ENCODE measurements around the gene SLC29A2. TPM values are rescaled to one million over a fixed set of nuclear protein-coding genes. Genes with fewer than 3 reads are reported as not detected.
A peak's percentile ranks its signal among the peaks of the same experiment; 100 is the strongest.

The SLC29A2 gene
- total RNA-seq, 1 experiment from 2014 or later, result 30.3 TPM

GRCh38 chr11:66336234-66337102 is 35.1 kb downstream of the SLC29A2 start, which contains the start of gene RIN1:
TSS of gene RIN1 (minus strand) at chr11:66336434. CDS start at chr11:66336402, 32 bp downstream.
- Mint-ChIP-seq H3K4me3 (ENCODE audit: unreplicated experiment) (peak within 1 kb of the TSS; percentile 94), H3K27ac (ENCODE audit: unreplicated experiment) (peak within 1 kb of the TSS; percentile 91), H3K27me3 (ENCODE audit: insufficient read depth, unreplicated experiment) (no peaks in the 10 kb centered on the region), H3K4me1 (ENCODE audit: low read depth, unreplicated experiment) (peaks cover 7% of the 10 kb centered on the region), H3K9me3 (ENCODE audit: unreplicated experiment) (no peaks in the 10 kb centered on the region), H3K36me3 (ENCODE audit: insufficient read depth, unreplicated experiment) (peaks cover 21% of the 10 kb centered on the region)
- Histone ChIP-seq H3K9me3 (no peaks in the 10 kb centered on the region), H3K4me3 (ENCODE audit: low read depth, low read length) (peak within 1 kb of the TSS; percentile 69), H3K27me3 (replicated peaks; ENCODE audit: control insufficient read depth, insufficient read depth, low read length) (no peaks in the 10 kb centered on the region), H3K36me3 (ENCODE audit: control insufficient read depth, insufficient read depth, low read length) (no peaks in the 10 kb centered on the region), H3K4me1 (peaks cover 10% of the 10 kb centered on the region)
- intact Hi-C loops (cut with micrococcal nuclease; ENCODE audit: unreplicated experiment), result loop anchor here (1.0 kb wide), 3 partner anchors 8 to 47 kb away; partner anchors contain the start of gene YIF1A
- TF ChIP-seq CTCF (IDR thresholded peaks at IDR 0.05; ENCODE audit: insufficient read depth in 1 of 2, low read depth in 1 of 2, low read length in 1 of 2, severe bottlenecking in 1 of 2, unreplicated experiment in 1 of 2), result peak; percentile 52 to 71
- BruUV-seq (replicated peaks), result no TSS peak
- peak; percentile 87 for DNase-seq
- POLR2A ChIA-PET, result interaction anchor here (0.5 to 1.5 kb wide), 3 partner anchors 24 to 69 kb away, joined by 3 to 26 read pairs (median 7); partner anchors contain the start of gene YIF1A
- CTCF ChIA-PET, result interaction anchor here (0.6 to 3.4 kb wide), 12 partner anchors 8 to 102 kb away, joined by 3 to 90 read pairs (median 6); partner anchors contain the start of genes BRMS1, MRPL11 and YIF1A

GRCh38 chr11:66335531-66336233 is 35.9 kb downstream of the SLC29A2 start:
- Mint-ChIP-seq H3K36me3 (ENCODE audit: insufficient read depth, unreplicated experiment) (peaks cover 21% of the 10 kb centered on the region), H3K4me1 (ENCODE audit: low read depth, unreplicated experiment) (peaks cover 7% of the 10 kb centered on the region), H3K4me3 (ENCODE audit: unreplicated experiment) (peak overlapping the region; percentile 94), H3K9me3 (ENCODE audit: unreplicated experiment) (no peaks in the 10 kb centered on the region), H3K27ac (ENCODE audit: unreplicated experiment) (peak overlapping the region; percentile 91), H3K27me3 (ENCODE audit: insufficient read depth, unreplicated experiment) (no peaks in the 10 kb centered on the region)
- TF ChIP-seq CTCF (IDR thresholded peaks at IDR 0.05; ENCODE audit: insufficient read depth in 1 of 2, low read depth in 1 of 2, low read length in 1 of 2, severe bottlenecking in 1 of 2, unreplicated experiment in 1 of 2), result no peak
- H3K4me1 ChIP-seq, result peaks cover 10% of the 10 kb centered on the region
- intact Hi-C loops (cut with micrococcal nuclease; ENCODE audit: unreplicated experiment), result loop anchor here (1.0 kb wide), 3 partner anchors 7 to 46 kb away; partner anchors contain the start of gene YIF1A
- BruUV-seq (replicated peaks), result no TSS peak
- H3K27me3 ChIP-seq (replicated peaks; ENCODE audit: control insufficient read depth, insufficient read depth, low read length), result no peaks in the 10 kb centered on the region
- peak overlapping the region; percentile 69 for H3K4me3 ChIP-seq (ENCODE audit: low read depth, low read length)
- ChIA-PET CTCF (interaction anchor here (0.6 to 3.4 kb wide), 12 partner anchors 9 to 103 kb away, joined by 3 to 90 read pairs (median 6); partner anchors contain the start of genes BRMS1, MRPL11 and YIF1A), POLR2A (interaction anchor here (0.8 to 1.5 kb wide), 2 partner anchors 23 to 46 kb away, joined by 7 to 26 read pairs; partner anchors contain the start of gene YIF1A)
- H3K36me3 ChIP-seq (ENCODE audit: control insufficient read depth, insufficient read depth, low read length), result no peaks in the 10 kb centered on the region
- H3K9me3 ChIP-seq, result no peaks in the 10 kb centered on the region
- DNase-seq, result peak in 1 of 2 experiments; percentile 37

Data from Caco-2 (cell line).